ENCODE results near the gene STXBP5.

STXBP5 gene

DNA sequence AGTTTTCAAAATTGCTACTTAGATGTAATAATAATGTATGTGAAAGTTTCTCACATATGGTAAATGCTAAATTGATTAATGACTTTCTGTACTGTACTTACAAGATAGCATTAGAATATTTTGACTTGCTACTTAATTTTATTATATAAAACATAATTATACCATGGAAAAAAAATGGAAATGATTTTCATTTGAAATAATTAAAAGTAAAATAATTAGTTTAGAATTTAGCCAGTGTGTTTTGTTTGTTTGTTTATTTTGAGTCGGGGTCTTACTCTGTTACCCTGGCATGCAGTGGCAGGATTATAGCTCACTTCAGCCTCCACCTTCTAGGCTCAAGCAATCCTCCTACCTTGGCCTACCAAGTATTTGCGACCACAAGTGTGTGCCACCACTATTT is 7.1 kb downstream of the STXBP5 start:
- Mint-ChIP-seq H3K36me3 (ENCODE audit: low read depth) (peaks cover 15% of the 10 kb centered on the region), H3K4me1 (peaks cover 28% of the 10 kb centered on the region), H3K27me3 (no peaks in the 10 kb centered on the region), H3K4me3 (no peak overlapping the region), H3K9me3 (no peaks in the 10 kb centered on the region), H3K27ac (no peak overlapping the region)
- ATAC-seq, result no peak
- no peak for DNase-seq

GRCh38 chr6:147211831-147212230 is 7.6 kb downstream of the STXBP5 start:
- DNase-seq (no peak), ATAC-seq (no peak)
- Mint-ChIP-seq H3K9me3 (no peaks in the 10 kb centered on the region), H3K27me3 (no peaks in the 10 kb centered on the region), H3K36me3 (ENCODE audit: low read depth) (peaks cover 15% of the 10 kb centered on the region), H3K27ac (no peak overlapping the region), H3K4me1 (peaks cover 23% of the 10 kb centered on the region), H3K4me3 (no peak overlapping the region)

- DNase-seq, result no peak
- H3K36me3 Mint-ChIP-seq (ENCODE audit: low read depth), result peaks cover 15% of the 10 kb centered on the region
- H3K27ac Mint-ChIP-seq, result no peak overlapping the region
- no peaks in the 10 kb centered on the region for H3K27me3 Mint-ChIP-seq
- no peaks in the 10 kb centered on the region for H3K9me3 Mint-ChIP-seq
- peaks cover 16% of the 10 kb centered on the region for H3K4me1 Mint-ChIP-seq
- no peak for ATAC-seq
- no peak overlapping the region for H3K4me3 Mint-ChIP-seq
Observed at GRCh38 chr6:147212622-147213021, 8.4 kb downstream of the STXBP5 start.

- ATAC-seq, result no peak
- Mint-ChIP-seq H3K4me1 (peaks cover 10% of the 10 kb centered on the region), H3K27me3 (no peaks in the 10 kb centered on the region), H3K27ac (no peak overlapping the region), H3K9me3 (no peaks in the 10 kb centered on the region), H3K4me3 (no peak overlapping the region), H3K36me3 (ENCODE audit: low read depth) (peaks cover 17% of the 10 kb centered on the region)
- no peak for DNase-seq
Observed at GRCh38 chr6:147213772-147214171, 9.6 kb downstream of the STXBP5 start.

DNA sequence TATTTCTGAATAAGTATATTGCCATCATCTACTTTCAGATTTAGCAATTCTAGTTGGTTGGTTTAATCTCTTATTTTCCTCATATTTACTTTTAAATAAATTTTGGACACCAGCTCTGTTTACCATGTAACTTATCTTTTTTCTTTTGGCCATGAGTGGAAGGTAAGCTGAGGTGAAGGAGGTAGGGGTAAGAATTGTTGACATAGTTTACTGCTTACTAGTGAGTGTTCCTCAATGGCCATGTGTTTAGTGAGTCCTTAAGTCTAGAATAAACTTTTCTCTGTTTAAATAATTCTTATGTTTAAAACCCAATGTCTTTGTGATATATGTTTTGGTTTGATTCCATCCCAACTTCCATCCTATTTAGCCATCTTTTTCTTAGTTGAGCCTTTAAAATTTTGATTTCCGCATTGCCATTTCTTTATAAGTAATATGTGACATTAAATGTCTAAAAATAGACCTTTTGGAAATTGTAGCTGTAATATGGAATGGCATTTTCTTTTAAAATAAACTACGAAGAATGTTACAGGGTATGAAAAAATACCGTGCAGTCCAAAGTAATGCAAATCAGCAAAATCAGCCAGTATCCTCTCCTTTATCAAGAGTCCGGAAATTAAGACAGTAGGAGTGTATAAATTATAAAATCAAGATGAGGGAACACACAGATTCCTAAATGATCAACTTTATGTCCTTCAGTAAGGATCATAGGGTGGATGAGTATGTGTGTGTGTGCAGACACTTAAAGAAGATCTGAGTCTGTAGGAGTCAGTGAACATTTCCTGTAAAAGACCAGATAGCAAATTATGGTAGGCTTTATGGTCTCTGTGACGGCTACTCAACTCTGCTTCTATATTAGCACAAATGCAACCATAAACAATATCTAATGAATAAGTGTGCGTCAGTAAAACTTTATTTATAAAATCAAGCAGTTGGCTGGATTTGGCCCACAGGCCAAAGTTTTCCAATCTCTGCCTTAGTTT is 10.3 kb downstream of the STXBP5 start:
- no peak overlapping the region for H3K4me3 Mint-ChIP-seq
- H3K27me3 Mint-ChIP-seq, result no peaks in the 10 kb centered on the region
- H3K27ac Mint-ChIP-seq, result no peak overlapping the region
- H3K9me3 Mint-ChIP-seq, result no peaks in the 10 kb centered on the region
- H3K36me3 Mint-ChIP-seq (ENCODE audit: low read depth), result peaks cover 19% of the 10 kb centered on the region
- H3K4me1 Mint-ChIP-seq, result peaks cover 12% of the 10 kb centered on the region
- DNase-seq (no peak), ATAC-seq (no peak)

DNA sequence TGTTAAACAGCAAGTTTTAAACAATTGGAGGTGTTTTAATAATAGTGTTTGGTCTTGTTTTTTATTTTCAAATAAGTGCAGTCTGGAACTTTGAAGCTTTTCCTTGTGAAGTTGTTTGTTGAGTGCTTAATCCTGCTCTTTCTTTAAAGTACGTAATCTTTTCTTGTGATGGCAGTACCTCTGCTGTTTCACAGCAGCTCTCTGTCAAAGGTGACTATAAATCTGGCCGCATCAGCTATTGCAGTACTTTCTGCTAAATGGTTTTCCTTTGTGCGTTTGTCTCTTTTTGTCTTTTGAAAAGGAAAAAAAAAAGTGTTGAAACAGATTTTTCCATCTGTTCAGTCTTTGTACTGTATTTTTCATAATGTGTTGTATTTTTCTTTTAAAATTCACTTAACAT is 12.7 kb downstream of the STXBP5 start:
- no peaks in the 10 kb centered on the region for H3K27me3 Mint-ChIP-seq
- no peak for ATAC-seq
- H3K9me3 Mint-ChIP-seq, result no peaks in the 10 kb centered on the region
- H3K36me3 Mint-ChIP-seq (ENCODE audit: low read depth), result peaks cover 30% of the 10 kb centered on the region
- H3K4me3 Mint-ChIP-seq, result no peak overlapping the region
- H3K4me1 Mint-ChIP-seq, result peaks cover 19% of the 10 kb centered on the region
- H3K27ac Mint-ChIP-seq, result no peak overlapping the region
- no peak for DNase-seq

- no peak for DNase-seq
- Mint-ChIP-seq H3K9me3 (no peaks in the 10 kb centered on the region), H3K27me3 (no peaks in the 10 kb centered on the region), H3K4me3 (no peak overlapping the region), H3K36me3 (ENCODE audit: low read depth) (peaks cover 30% of the 10 kb centered on the region), H3K27ac (no peak overlapping the region), H3K4me1 (peaks cover 27% of the 10 kb centered on the region)
- no peak for ATAC-seq
Observed at GRCh38 chr6:147217840-147218404, 13.7 kb downstream of the STXBP5 start.

DNA sequence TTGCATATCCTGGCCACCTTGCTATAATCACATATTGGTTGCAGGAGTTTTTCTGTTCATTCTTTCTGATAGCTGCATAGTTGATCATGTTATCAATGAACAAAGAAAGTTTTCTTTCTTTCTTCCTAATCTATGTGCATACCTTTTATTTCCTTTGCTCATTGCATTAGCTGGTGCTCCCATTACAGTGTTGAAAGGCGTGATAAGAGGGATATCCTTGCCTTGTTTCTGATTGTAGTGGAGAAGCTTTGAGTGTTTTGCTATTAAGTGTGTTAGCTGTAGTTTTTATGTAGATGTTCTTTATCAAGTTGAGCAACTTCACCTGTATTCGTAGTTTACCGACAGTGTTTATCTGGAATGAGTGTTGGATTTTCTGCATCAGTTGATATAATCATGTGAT is 14.6 kb downstream of the STXBP5 start:
- no peak overlapping the region for H3K4me3 Mint-ChIP-seq
- ATAC-seq, result no peak
- peaks cover 30% of the 10 kb centered on the region for H3K4me1 Mint-ChIP-seq
- H3K27ac Mint-ChIP-seq, result no peak overlapping the region
- DNase-seq, result no peak
- no peaks in the 10 kb centered on the region for H3K27me3 Mint-ChIP-seq
- no peaks in the 10 kb centered on the region for H3K9me3 Mint-ChIP-seq
- peaks cover 36% of the 10 kb centered on the region for H3K36me3 Mint-ChIP-seq (ENCODE audit: low read depth)

DNA sequence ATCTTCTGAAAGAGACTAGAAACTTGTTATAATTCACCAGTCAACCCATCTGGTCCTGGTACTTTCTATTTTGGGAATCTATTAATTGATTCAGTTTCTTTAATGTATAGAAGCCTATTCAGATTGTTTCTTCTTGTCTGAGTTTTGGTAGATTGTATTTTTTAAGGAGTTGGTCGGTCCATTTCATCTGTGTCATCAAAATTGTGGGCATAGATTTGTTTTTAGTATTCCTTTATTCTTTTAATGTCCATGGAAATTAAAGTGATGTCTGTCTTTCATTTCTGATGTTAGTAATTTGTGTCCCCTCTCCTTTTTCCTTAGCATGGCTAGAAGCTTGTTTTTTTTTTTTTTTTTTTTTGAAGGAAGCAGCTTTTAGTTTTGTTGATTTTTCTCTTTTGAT is 15.2 kb downstream of the STXBP5 start:
- Mint-ChIP-seq H3K9me3 (no peaks in the 10 kb centered on the region), H3K4me1 (peaks cover 30% of the 10 kb centered on the region), H3K4me3 (no peak overlapping the region), H3K27me3 (no peaks in the 10 kb centered on the region), H3K36me3 (ENCODE audit: low read depth) (peaks cover 38% of the 10 kb centered on the region), H3K27ac (no peak overlapping the region)
- no peak for ATAC-seq
- DNase-seq, result no peak

- H3K27me3 Mint-ChIP-seq, result no peaks in the 10 kb centered on the region
- ATAC-seq (no peak), DNase-seq (no peak)
- H3K27ac Mint-ChIP-seq, result no peak overlapping the region
- no peaks in the 10 kb centered on the region for H3K9me3 Mint-ChIP-seq
- no peak overlapping the region for H3K4me3 Mint-ChIP-seq
- H3K36me3 Mint-ChIP-seq (ENCODE audit: low read depth), result peaks cover 40% of the 10 kb centered on the region
- peaks cover 30% of the 10 kb centered on the region for H3K4me1 Mint-ChIP-seq
Observed at GRCh38 chr6:147220345-147220744, 16.1 kb downstream of the STXBP5 start.

DNA sequence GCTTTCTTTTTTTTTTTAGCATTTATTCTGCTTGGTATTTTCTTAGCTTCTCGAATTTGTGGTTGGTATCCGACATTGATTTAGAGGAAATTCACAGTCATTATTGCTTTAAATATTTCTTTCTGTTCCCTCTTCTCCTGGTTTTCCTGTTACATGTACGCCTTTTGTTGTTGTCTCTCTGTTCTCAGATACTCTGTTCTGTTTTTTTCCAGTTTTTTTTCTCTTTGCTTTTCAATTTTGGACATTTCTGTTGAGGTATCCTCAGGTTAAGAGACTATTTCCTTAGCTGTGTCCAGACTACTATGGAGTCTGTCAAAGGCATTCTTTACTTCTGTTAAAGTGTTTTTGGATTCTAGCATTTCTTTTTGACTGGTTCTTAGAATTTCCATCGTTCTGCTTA is 17.5 kb downstream of the STXBP5 start:
- peaks cover 30% of the 10 kb centered on the region for H3K4me1 Mint-ChIP-seq
- H3K9me3 Mint-ChIP-seq, result no peaks in the 10 kb centered on the region
- H3K27ac Mint-ChIP-seq, result no peak overlapping the region
- DNase-seq, result no peak
- peaks cover 40% of the 10 kb centered on the region for H3K36me3 Mint-ChIP-seq (ENCODE audit: low read depth)
- H3K4me3 Mint-ChIP-seq, result no peak overlapping the region
- no peaks in the 10 kb centered on the region for H3K27me3 Mint-ChIP-seq
- no peak for ATAC-seq

DNA sequence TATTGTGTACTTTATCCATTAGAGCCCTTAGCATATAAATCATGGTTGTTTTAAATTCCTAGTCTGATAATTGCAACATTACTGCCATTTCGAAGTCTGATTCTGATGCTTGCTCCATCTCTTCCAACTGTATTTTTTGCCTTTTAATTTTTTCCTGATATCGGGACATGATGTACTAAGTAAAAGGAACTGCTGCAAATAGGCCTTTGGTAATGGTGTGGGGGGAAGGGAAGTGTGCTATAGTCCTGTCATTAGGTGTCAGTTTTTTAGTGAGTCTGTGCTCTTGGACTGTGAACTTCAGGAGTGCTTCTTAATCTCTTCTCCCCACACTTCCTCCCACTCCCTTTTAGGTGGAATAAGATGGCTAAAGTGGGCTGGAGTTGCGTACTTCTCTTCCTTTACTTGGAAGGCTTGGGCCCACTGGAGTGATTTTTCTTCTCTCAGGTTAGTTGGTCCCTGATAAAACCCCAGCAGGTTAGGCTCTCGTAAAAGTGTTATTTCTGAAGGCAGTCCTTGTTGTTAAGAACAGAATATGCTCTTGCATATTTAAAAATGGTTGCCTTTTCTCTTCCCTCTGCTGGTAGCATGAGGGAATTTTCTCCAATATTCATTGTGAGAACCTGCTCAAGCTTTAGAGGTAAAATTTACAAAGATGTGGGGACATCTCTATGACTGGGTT is 18.1 kb downstream of the STXBP5 start:
- H3K36me3 Mint-ChIP-seq (ENCODE audit: low read depth), result peaks cover 40% of the 10 kb centered on the region
- no peak overlapping the region for H3K4me3 Mint-ChIP-seq
- H3K27me3 Mint-ChIP-seq, result no peaks in the 10 kb centered on the region
- DNase-seq, result no peak
- no peak overlapping the region for H3K27ac Mint-ChIP-seq
- H3K4me1 Mint-ChIP-seq, result peaks cover 33% of the 10 kb centered on the region
- no peaks in the 10 kb centered on the region for H3K9me3 Mint-ChIP-seq
- no peak for ATAC-seq

DNA sequence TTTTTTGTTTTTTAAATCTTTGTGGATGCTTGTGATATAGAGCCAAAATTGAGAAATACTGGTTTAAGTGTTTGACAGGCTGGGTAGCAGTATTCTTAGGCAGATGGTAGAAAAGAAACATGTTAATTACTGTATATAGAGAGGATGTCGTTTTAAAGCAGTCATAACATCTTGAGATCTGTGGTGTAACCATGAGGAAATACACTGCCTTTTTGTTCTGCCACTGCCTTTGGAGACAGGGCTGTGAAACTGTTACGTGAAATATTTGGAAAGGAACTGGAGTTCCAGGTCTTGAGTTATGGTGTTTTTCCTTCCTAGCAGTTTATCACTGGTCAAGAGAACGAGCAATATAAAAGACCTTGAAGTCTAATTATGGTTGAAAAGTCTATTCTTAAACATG is 19.5 kb downstream of the STXBP5 start:
- Mint-ChIP-seq H3K9me3 (no peaks in the 10 kb centered on the region), H3K27ac (no peak overlapping the region), H3K27me3 (no peaks in the 10 kb centered on the region), H3K4me3 (no peak overlapping the region), H3K4me1 (peaks cover 45% of the 10 kb centered on the region), H3K36me3 (ENCODE audit: low read depth) (peaks cover 39% of the 10 kb centered on the region)
- ATAC-seq (no peak), DNase-seq (no peak)

GRCh38 chr6:147226163-147226724 is 22.0 kb downstream of the STXBP5 start:
- H3K27ac Mint-ChIP-seq, result no peak overlapping the region
- H3K9me3 Mint-ChIP-seq, result no peaks in the 10 kb centered on the region
- DNase-seq (no peak), ATAC-seq (no peak)
- H3K36me3 Mint-ChIP-seq (ENCODE audit: low read depth), result peaks cover 27% of the 10 kb centered on the region
- no peak overlapping the region for H3K4me3 Mint-ChIP-seq
- peaks cover 36% of the 10 kb centered on the region for H3K4me1 Mint-ChIP-seq
- H3K27me3 Mint-ChIP-seq, result no peaks in the 10 kb centered on the region

- H3K36me3 Mint-ChIP-seq (ENCODE audit: low read depth), result peaks cover 21% of the 10 kb centered on the region
- no peaks in the 10 kb centered on the region for H3K27me3 Mint-ChIP-seq
- DNase-seq (no peak), ATAC-seq (no peak)
- peaks cover 31% of the 10 kb centered on the region for H3K4me1 Mint-ChIP-seq
- no peaks in the 10 kb centered on the region for H3K9me3 Mint-ChIP-seq
- no peak overlapping the region for H3K4me3 Mint-ChIP-seq
- no peak overlapping the region for H3K27ac Mint-ChIP-seq
Observed at GRCh38 chr6:147226877-147227276, 22.7 kb downstream of the STXBP5 start.

All from activated naive CD8-positive, alpha-beta T cell treated with anti-CD3 and anti-CD28 coated beads, Interleukin-2, amount 50 U/mL, for 24 hours (primary cell).